SK-N-DZ (cell line): Measurements from ENCODE around the gene RPRD1A.
"Not testable (repeated sequence)": the region's sequence is repeated elsewhere in the genome, so short reads cannot be mapped to it uniquely, and the experiment has no call there.

ENCODE experiments used
- DNase-seq: peaks from one replicate; pipeline ENCODE4 v3.0.0-alpha.2; 2015; ENCODE audit warnings: low spot score

The RPRD1A gene

DNA sequence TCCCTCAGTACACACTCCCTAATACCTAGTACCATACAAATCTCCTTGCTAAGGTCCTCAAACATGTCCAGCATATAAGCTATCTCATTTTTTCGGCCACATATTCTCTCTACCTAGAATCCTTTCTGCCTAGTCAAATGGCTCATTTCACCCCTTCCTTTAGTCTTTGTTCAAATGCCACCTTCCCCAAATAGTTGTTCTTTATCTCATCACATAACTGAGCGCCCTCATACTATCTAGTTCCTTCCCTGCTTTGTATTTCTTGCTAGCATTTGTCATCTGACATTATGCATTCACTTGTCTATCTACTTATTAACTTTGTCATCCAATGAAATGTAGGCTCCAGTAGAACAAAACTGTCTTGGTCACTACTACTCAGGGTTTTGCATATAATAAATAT is 35.5 kb downstream of the RPRD1A start:
- no peak for DNase-seq

DNA sequence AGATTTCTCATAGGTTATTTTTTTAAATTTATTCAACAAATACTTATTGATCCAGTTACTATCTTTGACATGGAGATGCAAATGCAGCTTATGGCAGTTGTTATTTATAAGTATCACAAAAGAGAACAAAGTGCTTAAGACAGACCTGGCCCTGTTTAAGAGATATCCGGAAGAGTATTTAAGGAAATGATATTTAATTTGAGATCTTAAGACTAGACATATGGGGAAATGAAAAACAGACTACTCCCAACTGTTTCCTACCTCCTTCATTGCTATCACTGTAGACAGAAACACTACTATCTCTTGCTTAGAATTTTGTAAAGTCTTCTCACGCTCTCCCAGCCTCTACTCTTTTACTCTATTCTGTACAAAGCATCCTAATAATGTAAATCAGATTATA is 36.0 kb downstream of the RPRD1A start:
- DNase-seq: no peak

DNA sequence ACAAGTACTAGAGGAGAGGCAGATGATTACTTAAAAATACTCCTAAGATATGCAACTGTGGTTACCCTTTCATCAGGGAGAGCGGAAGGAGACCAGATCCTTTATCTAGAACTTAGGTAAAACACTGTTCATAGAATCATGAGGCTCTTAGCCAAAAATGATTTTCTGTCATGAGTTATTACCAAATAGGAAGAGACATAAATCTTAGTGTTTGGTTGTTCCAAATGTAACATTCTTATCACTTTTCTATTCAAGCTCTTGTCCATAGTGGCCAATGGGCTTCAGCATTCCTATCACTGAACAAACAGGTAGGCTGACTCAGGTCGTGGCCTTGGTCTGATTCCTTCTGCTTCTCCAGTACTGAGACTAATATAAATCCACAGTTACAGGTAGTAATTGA is 38.5 kb downstream of the RPRD1A start:
- no peak for DNase-seq

DNA sequence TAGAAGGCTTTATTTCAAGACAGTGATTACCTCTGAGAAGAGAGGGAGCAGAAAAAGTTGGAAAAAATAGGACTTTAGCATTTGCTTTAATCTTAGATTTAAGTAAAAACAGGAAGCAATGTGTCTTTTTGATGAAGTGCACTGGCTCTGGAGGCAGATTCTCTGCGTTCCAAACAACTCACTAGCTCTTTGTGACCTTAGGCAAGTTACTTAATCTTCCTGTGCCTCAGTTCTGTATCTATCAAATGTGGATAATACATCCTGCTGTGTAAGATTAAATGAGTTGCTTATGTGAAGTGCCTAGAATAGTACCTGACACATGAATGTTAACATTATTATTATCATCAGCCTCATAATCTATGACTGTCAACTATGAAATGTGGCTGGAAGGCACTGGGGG is 42.3 kb downstream of the RPRD1A start:
- DNase-seq: no peak

DNA sequence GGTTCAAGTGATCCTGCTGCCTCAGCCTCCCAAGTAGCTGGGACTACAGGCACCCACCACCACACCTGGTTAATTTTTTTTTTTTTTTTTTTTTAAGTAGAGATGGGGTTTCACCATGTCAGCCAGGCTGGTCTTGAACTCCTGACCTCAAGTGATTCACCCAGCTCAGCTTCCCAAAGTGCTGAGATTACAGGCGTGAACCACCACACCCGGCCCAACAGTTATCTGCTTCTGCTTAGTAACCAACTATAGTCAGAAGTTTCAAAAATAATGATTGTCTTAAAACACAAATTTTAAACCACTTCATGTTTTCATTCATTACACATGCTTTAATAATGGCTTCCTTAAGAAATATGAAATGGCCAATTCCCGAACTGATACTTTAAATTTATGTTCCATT is 43.1 kb downstream of the RPRD1A start:
- DNase-seq: not testable (repeated sequence)

DNA sequence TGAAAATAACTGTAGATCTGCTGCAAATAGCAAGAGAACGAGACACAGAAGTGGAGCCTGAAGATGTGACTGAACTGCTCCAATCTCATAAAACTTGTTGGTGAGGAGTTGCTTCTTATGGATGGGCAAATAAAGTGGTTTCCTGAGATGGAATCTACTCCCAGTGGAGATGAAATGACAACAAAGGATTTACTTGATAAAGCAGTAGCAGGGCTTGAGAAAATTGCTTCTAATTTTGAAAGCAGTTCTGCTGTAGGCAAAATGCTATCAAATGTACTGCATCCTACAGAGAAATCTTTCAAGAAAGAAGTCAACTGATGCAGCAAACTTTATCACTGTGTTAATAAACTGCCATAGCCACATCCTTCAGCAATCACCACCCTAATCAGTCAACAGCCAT is 44.0 kb downstream of the RPRD1A start:
- DNase-seq: no peak

DNA sequence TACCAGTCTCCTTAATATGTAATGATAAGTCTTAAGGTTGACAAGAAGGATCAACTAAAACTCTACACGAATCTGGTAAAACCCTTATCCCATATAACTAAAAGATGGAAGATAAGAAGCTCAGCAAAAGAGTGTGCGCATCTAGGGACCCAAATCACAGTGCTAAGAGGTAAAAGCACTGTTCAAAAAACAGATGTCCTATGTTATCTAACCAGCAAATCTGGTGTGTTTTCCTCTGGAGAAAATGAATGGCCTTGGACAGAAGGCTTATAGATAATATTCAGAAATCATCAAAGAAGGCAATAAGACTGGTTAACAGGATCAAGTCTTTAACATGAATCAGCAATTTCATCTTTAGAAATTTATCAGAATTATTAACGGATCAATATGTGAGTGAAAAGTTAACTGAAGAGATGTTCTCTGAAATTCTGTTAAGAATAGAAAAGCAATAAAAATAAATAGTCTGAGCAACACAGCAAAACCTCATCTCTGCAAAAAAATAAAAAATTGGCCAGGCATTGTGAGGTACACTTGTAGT is 47.1 kb downstream of the RPRD1A start:
- peak; percentile 81 for DNase-seq

DNA sequence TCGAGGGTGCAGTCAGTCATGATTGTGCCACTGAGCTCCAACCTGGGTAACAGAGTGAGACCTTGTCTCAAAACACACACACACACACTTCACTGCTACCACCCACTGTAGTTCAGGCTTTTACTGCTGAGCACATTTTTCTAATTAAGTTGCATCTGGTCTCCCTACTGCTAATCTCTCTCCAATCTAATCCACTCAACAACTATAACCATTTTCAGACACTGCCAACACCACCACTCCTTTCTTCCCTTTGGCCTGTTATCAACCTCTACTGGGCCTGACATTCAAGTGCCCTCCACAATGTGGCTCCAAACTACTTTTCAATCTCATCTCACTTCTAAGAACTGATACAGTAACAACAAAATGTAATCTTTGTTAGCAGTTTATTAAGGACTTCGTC is 50.1 kb downstream of the RPRD1A start:
- peak; percentile 77 for DNase-seq

DNA sequence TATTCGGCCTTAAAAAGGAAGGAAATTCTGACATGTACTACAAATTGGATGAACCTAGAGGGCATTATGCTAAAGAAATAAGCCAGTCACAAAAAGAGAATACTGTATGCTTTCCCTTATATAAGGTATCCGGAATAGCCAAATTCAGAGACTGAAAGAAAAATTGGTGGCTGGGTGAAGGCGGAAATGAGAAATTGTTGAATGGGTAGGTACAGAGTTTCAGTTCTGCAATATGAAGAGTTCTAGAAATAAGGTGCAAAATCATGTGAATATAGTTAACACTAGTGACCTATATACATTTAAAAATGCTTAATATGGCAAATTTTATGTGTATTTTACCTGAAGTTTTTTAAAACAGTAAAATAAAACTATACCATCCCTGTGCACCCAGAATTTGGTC is 51.7 kb downstream of the RPRD1A start:
- DNase-seq: no peak

DNA sequence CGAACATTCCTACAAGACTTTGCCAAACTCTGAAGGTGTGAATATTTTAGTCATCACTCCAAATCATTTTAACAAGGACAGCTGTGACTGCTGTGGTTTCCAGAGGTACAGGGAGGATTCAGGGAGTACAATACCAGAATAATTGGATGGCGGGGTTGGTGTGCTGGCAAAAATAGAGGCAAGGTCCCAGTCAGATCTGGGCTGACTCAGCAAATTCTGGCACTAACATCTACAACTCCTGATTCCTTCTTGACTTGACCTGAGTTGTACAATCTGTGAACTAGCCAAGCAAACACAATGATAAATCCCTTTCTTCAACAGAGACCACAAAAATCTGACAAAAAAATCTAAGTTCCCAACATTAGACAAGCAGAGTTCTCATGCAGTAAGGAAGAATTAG is 54.5 kb downstream of the RPRD1A start:
- DNase-seq: no peak

DNA sequence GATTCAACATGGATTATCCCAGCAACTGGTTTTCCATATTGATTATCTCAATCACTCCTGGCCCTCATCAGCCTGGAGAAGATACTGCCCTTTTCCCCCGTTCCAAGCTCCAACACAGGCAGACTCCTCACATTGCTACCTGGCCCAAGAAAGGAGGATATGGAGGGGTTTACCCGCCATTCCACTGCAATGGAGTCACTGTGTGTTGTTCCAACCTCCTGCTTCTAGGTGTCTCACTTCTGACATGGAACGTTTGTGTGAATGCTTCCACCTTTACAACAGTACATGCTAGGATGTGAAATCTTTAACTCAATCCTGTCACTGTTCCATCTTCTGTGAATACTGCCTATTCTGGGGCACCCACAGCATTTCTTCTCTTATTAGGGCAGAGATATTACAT is 58.1 kb downstream of the RPRD1A start:
- no peak for DNase-seq

DNA sequence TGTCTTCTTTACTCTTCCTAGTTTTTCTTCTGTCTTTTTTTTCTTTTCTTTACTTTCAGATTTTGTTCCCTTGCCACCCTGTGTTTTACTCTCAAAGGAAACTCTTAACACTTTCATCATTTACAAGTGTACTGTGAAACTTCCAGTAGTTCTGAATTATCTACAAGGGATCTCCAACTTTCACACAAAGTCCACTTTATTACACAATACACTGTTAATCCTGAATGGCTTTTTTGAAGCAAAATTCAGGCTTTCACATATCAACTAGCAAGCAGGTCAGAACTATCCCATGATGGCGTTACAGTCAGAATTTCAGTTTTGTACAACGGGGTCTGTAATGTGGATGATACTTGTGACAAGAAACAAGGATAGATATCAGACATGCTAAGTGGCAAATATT is 60.4 kb downstream of the RPRD1A start:
- DNase-seq: no peak

DNA sequence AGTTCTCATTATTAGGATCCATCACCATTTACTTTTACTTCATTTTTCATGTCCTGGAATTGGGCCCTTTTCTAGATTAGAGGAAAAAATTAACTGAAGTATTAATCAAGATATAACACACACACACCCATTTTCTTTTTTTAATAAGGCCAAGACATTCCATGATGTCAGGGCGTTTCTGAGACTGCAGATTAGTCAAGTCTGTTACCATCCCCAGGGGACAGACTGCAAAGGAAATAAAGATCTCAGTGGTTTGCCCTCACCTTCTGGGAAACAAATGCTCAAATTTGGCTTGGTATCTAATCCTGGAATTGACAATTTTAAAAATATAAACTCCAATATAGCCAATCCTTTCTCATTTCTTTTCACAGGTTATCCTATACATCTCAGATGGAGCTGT is 67.4 kb downstream of the RPRD1A start:
- no peak for DNase-seq

DNA sequence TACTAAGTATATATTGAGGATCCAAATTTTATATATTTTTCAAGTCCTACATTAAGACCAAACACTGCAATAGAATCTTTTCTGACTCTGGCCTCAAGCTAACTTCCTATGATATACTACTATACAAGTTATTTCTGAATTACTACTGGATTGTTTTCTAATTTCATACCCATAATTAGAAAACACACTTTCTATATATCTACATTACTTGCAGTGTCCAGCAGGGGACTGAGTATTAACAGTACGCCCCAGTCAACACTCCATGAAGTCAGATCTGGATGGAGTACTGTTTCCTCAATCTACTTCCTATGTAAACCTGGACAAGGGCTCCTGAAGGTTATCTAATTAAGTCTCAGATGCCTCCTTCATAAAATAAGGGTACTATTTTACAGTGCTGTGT is 68.4 kb downstream of the RPRD1A start:
- DNase-seq: no peak

DNA sequence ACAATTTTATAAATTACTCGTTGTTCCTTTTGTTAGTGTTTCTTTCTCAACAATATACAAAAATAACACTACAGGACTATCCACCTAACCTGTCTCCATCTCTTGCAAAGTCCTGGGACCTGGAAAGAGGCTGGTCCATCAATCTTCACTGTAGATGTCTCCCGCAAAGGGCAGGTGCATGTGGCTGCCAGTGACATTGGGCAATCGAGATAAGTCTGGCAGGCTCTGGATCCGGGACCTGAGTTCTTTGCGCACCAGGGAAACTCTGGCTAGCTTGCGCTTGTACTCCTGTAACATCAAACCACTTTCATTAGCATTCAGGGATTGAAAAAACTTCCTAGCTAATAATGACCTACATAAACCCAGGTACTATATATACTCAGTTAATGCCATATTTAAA is 74.3 kb downstream of the RPRD1A start:
- no peak for DNase-seq

DNA sequence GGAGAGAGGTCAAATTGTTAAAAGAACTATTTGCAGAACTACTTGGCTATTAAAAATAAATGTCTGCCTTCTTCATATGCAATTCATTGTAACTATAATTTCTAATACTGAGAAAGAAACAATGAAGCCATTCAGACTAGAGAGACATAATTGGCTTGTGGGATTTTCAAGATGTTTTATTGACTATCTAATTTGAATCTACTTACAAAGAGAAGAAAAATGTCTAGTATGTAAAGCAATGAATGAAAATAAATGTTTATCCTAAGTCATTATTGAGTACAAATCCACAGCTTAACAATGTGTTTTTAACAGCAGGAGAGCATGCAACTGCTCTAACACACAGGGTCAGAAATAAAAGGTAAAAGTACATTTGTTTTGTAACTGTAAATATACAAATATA is 75.7 kb downstream of the RPRD1A start:
- DNase-seq: no peak

DNA sequence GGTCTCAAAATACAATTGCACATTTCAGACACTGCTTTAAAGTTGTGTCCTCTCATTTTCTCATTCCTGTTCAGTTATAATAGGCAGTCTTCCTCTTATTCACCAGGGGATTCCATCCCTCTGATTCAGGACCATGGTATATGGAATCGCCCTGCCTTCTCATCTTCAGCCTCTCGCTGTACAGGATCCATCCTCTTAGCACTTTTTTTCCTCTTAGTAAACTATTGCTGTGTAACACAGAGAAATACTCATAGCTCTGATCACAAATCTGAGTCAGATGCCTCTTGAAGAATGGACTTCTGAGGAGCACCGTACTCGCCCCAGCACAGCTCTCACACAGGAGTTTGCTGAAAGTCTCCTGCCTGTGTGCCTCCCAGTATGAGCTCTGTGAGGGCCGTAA is 83.5 kb downstream of the RPRD1A start:
- no peak for DNase-seq

DNA sequence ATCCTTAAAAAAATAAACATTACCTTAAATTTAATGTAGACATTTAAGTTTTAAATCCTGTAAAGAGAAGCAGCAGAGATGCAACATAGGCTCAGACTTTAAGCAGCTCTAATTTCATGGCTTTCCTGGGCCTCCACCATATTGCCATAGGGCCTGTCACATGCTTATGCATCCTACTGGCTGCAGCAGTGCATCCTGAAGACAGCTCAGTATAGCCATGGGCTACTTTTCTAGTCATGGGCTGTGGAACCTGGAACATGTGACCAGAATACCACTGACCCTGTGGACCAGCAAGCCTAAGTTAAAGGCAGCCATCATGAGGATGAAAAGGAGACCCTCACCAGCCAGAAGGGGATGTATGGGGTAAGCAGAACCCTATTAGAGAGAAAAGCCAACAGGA is 84.2 kb downstream of the RPRD1A start:
- DNase-seq: no peak

DNA sequence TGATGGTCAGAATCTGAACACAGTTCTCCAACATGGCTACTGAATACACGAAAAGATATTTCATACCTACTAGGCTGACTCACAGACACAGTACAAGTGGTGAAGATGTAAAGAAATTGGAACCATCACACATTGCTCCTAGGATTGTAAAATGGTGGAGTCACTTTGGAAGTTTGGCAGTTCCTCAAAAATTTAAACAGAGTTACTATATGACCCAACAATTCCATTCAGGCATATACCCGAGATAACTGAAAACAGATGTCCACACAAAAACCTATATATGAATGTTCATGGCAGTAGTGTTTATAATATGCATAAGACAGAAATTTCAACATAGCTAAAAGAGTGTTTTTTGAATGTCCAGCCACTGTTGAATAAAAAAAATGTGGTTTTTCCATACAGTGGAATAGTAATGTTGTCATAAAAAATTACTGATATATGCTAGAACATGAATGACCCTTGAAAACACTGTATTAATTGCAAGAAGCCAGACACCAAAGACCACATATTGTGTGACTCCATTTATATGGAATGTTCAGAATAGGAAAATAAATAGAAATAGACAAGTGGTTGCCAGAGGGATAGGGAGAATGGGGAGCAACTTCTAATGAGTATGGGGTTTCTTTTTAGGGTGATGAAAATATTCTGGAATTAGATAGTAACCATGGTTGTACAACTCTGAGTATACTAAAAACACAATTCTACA is 84.8 kb downstream of the RPRD1A start:
- DNase-seq: no peak

DNA sequence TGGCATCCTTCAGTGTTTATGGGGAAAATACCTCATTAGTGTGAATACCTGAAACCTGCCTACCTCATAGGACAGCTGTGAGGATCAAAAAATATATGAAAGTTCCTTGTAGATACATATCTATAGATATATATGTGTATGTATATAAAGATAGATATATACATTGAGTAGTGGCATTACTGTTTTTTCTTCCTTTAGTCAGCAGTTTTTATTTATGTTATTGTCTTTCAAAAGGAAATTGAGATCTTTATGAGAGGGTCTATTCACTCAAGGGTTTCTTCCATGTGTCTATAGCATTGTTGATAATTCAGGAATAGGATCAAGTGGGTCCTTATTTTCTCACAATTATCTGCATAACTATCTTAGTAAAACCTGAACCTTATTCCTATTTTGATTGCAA is 88.2 kb downstream of the RPRD1A start:
- DNase-seq: no peak

DNA sequence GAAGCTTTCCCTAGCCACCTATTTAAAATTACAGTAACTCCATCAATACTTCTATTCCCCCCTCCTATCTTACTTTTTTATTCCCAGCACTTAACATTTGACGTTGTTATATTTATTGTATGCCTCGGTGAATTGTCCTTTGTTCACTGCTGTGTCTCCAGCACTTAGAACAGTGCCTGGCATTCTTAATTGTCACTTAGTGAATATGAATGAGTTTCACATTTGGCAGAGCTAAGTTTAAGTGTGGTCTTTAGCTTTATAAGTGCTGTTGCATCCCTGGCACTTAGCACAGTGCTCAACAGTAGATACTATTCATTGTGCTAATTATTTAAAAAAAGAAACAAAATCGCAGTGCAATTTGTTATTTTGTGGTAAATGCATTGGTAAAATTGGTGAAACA is 93.2 kb downstream of the RPRD1A start:
- no peak for DNase-seq

DNA sequence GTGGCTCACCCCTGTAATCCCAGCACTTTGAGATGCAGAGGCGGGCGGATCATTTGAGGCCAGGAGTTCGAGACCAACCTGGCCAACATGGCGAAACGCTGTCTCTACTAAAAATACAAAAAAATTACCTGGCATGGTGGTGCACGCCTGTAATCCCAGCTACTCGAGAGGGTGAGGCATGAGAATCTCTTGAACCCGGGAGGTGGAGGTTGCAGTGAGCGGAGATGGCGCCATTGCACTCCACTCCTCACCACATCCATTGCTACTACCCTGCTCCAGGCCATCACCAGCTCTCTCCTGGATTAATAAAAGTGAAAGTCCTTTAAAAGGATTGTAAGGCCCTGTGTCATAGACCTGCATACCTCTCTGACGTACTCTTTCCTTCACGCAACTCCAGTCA is 93.7 kb downstream of the RPRD1A start:
- no peak for DNase-seq

DNA sequence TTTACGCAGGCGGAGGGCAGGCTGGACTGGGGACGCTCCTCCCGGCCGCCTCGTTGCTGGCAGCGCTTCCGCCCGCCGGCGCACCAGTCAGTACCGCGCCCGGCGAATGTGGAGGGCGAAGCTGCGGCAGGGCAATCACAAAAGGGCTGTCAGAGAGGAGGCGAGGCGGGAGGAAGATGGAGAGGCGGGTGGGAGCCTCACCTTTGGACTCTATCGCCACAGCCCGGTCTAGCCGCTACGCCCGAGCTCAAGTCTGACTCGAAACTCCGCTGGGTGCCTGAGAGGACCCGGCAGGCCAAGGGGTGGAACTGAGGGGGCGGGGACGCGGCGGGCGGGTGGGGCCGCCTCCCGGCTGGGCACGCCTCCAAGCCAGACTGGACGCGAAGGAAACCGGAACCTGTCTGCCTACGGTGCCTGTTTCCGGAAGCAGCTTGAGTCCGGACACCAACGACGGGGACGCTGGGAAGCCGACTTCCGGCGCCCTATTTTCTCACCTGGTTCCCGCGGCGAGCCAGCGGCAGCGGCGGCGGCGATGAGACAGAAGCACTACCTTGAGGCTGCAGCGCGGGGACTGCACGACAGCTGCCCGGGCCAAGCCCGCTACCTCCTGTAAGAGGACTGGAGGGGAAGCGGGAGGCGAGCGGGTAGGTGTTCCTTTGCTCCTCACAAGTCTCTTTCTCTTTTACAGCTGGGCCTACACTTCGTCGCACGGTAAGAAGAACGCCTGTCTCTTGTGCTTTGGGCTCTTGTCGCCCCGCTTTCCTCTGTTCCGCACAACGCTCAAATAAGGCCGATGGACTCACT is 95.0 kb downstream of the RPRD1A start, which contains the start of gene RMP24:
Gene RMP24 (plus strand): TSS at position 483 of the 804 bp plus-strand sequence.
- DNase-seq: peak; percentile 95
